IPS DF 6.9 (cell line): ENCODE data around the gene ZNF398.

ENCODE experiments used
- DNase-seq: peaks from one replicate; pipeline ENCODE4 v3.0.0-alpha.2; 2013; ENCODE audit warnings: low read depth, low spot score
- H3K27ac ChIP-seq: one replicate; pipeline ENCODE4 v1.5.1; 2013; ENCODE audit warnings: low read length, control low read depth
- H3K27me3 ChIP-seq: 2 replicates; pipeline ENCODE4 v1.6.1; 2013; ENCODE audit warnings: mild to moderate bottlenecking, low read length; ENCODE audit not compliant: control insufficient read depth, insufficient read depth
- H3K36me3 ChIP-seq: 2 replicates; pipeline ENCODE4 v1.6.1; 2013; ENCODE audit warnings: low read length; ENCODE audit not compliant: control insufficient read depth, insufficient read depth
- H3K4me1 ChIP-seq: 2 replicates; pipeline ENCODE4 v1.6.1; 2013; ENCODE audit warnings: low read length; ENCODE audit not compliant: control insufficient read depth, insufficient read depth
- H3K4me3 ChIP-seq: 2 replicates; pipeline ENCODE4 v1.5.1; 2013; ENCODE audit warnings: mild to moderate bottlenecking, low read length
- H3K9me3 ChIP-seq: 2 replicates; pipeline ENCODE4 v1.6.1; 2013; ENCODE audit warnings: low read length, inconsistent platforms; ENCODE audit not compliant: control insufficient read depth, insufficient read depth
- WGBS: extraction: QIAGEN DNeasy Blood & Tissue Kit; methylation state at CpG from one replicate; pipeline ENCODE4 v1.1.7; 2013; ENCODE audit warnings: mixed read lengths, missing lambda C conversion rate; ENCODE audit not compliant: insufficient read length, insufficient coverage; 5-methylcytosine and 5-hydroxymethylcytosine counted together

The ZNF398 gene

GRCh38 chr7:149210551-149210950, 63.3 kb downstream of the ZNF398 start:
- peaks cover 43% of the 10 kb centered on the region for H3K36me3 ChIP-seq
- peaks cover 2% of the 10 kb centered on the region; the same call in 1 of the 2 replicates for H3K4me1 ChIP-seq
- no peak overlapping the region for H3K27ac ChIP-seq
- no peak for DNase-seq
- H3K9me3 ChIP-seq = no peaks in the 10 kb centered on the region
- WGBS = no CpG with 5 or more reads among the region's 11 CpGs
- H3K4me3 ChIP-seq = no peak overlapping the region
- H3K27me3 ChIP-seq = no peaks in the 10 kb centered on the region

GRCh38 chr7:149214020-149214720, 66.9 kb downstream of the ZNF398 start:
- no peak overlapping the region for H3K27ac ChIP-seq
- no peaks in the 10 kb centered on the region for H3K4me1 ChIP-seq
- no peak for DNase-seq
- H3K9me3 ChIP-seq = no peaks in the 10 kb centered on the region
- no CpG with 5 or more reads among the region's 7 CpGs for WGBS
- H3K4me3 ChIP-seq = no peak overlapping the region
- peaks cover 39% of the 10 kb centered on the region for H3K36me3 ChIP-seq
- no peaks in the 10 kb centered on the region for H3K27me3 ChIP-seq

DNA sequence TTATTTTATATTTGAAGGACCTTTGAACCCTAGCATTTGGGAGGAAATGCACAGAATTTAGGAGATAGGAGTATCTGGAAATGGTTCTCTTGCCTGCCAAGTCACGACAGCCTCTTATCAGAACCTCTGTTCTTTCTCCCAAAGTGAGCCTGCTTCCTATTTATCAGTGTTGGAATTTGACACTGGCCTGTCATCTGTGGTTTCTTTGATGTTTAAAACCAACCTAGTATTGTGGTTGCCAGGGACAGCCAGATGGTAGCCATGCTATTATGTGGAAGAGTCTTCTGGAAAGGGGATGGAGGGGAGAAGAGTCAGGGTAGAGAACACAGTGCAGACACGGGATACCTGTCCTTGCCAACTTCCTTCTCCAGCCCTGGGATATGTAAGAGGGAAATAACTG, 69.1 kb downstream of the ZNF398 start:
- Histone ChIP-seq H3K9me3 (no peaks in the 10 kb centered on the region), H3K36me3 (peaks cover 30% of the 10 kb centered on the region; the same call in 1 of the 2 replicates), H3K4me3 (no peak overlapping the region), H3K27me3 (no peaks in the 10 kb centered on the region), H3K27ac (no peak overlapping the region), H3K4me1 (no peaks in the 10 kb centered on the region)
- no peak for DNase-seq
- no CpG with 5 or more reads among the region's 2 CpGs for WGBS

GRCh38 chr7:149217570-149217969, 70.3 kb downstream of the ZNF398 start:
- no peak overlapping the region for H3K27ac ChIP-seq

DNA sequence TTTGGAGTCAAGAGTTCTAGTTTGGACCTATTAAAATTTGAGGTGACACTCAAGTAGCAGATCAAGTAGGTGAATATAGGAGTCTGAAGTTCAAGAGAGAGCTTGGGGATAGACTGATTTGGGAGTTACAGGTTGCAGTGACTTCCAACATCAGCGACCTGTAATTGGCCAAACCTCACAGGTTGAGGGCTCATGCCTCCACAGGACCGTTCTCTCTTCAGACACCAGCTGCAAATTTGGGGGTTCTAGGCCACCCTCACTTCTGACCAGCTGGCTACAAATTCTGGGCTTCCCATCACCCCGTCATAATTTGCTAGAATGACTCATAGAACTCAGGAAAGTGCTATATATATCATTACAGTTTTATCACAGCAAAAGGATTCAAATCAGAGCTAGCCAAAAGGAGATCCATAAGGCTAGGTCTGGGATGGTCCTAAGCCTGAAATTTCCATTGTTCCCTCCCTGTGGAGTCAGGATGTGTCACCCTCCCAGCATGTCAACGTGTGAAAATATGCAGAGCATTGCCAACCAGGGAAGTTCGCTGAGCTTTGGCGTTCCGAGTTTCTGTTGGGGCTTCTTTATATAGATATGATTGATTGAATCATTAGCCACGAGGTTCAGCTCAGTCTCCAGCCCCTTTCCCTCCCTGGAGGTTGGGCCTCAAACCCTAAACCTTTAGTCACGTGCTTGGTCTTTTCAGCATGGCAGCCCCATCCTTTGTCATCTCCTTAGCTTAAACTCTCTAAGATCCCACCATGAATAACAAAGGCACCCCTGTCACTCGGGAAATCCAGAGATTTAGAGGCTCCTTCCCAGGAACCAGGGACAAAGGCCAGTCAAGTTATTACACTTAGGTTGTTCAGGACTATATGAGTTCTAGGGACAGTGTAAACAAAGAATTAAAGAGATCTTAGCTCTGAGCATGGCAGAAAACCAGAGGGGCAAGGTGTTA, 71.5 kb downstream of the ZNF398 start:
- Histone ChIP-seq H3K27ac (no peak overlapping the region), H3K36me3 (peaks cover 21% of the 10 kb centered on the region; the same call in 1 of the 2 replicates), H3K4me3 (no peak overlapping the region), H3K9me3 (no peaks in the 10 kb centered on the region), H3K4me1 (no peaks in the 10 kb centered on the region), H3K27me3 (no peaks in the 10 kb centered on the region)
- no peak for DNase-seq
- WGBS = no CpG with 5 or more reads among the region's 10 CpGs

More at GRCh38 chr7:149217570-149217969, 70.3 kb downstream of the ZNF398 start:
- H3K4me3 ChIP-seq = no peak overlapping the region
- H3K36me3 ChIP-seq = peaks cover 27% of the 10 kb centered on the region; the same call in 1 of the 2 replicates
- WGBS = no CpG with 5 or more reads among the region's 6 CpGs
- no peak for DNase-seq
- H3K27me3 ChIP-seq = no peaks in the 10 kb centered on the region
- H3K9me3 ChIP-seq = no peaks in the 10 kb centered on the region
- no peaks in the 10 kb centered on the region for H3K4me1 ChIP-seq

- Histone ChIP-seq H3K27me3 (no peaks in the 10 kb centered on the region), H3K4me3 (no peak overlapping the region), H3K9me3 (no peaks in the 10 kb centered on the region), H3K27ac (no peak overlapping the region), H3K4me1 (no peaks in the 10 kb centered on the region), H3K36me3 (peaks cover 20% of the 10 kb centered on the region)
- no peak for DNase-seq
- WGBS = no CpG with 5 or more reads among the region's 6 CpGs
These were observed 73.3 kb downstream of the ZNF398 start for GRCh38 chr7:149220534-149220933.

DNA sequence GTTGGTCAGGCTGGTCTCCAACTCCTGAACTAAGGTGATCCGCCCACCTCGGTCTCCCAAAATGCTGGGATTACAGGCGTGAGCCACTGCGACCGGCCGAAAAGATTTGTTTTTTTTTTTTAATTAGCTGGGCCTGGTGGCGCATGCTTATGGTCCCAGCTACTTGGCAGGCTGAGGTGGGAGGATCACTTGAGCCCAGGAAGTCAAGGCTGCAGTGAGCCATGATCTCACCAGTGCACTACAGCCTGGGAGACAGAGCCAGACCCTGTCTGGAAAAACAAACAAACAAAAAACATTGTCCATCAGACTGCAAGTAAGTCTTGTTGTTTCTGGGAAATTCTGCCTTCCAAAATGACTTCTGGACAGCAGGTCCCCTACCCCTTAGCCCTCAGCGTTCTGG, 75.9 kb downstream of the ZNF398 start:
- H3K27me3 ChIP-seq = no peaks in the 10 kb centered on the region
- peaks cover 14% of the 10 kb centered on the region for H3K36me3 ChIP-seq
- no CpG with 5 or more reads among the region's 8 CpGs for WGBS
- no peaks in the 10 kb centered on the region for H3K9me3 ChIP-seq
- DNase-seq = no peak
- H3K27ac ChIP-seq = no peak overlapping the region
- H3K4me3 ChIP-seq = no peak overlapping the region
- H3K4me1 ChIP-seq = no peaks in the 10 kb centered on the region

- WGBS = no CpG with 5 or more reads among the region's 39 CpGs
- DNase-seq = no peak
- H3K27me3 ChIP-seq = no peaks in the 10 kb centered on the region
- no peak overlapping the region for H3K4me3 ChIP-seq
- H3K9me3 ChIP-seq = no peaks in the 10 kb centered on the region
- no peaks in the 10 kb centered on the region for H3K4me1 ChIP-seq
- H3K27ac ChIP-seq = no peak overlapping the region
- peaks cover 14% of the 10 kb centered on the region for H3K36me3 ChIP-seq
These were observed 76.5 kb downstream of the ZNF398 start for GRCh38 chr7:149223761-149224160.

GRCh38 chr7:149224352-149224751, 77.1 kb downstream of the ZNF398 start:
- Histone ChIP-seq H3K36me3 (peaks cover 12% of the 10 kb centered on the region), H3K27ac (no peak overlapping the region), H3K9me3 (no peaks in the 10 kb centered on the region), H3K4me1 (no peaks in the 10 kb centered on the region), H3K27me3 (no peaks in the 10 kb centered on the region), H3K4me3 (no peak overlapping the region)
- no peak for DNase-seq
- no CpG with 5 or more reads among the region's 37 CpGs for whole genome bisulfite sequencing

DNA sequence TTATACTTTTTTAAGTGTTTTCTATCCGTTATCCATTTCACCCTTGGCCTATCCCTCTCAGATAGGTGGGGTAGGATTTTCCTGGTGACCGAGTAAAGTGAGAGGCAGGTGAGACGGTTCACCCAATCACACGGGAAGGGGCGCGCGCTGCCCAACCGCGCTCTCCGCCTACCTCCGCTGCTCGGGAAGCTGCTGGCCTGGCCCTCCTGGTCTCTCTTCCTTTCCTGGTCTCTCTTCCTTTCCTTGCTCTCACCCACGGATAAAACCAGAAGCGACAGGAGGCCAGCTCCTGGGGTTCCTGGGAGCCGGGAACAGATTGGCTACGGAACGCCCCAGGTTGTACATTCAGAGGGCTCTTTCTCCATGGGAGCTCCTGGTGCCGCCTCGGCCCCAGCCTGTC, 77.9 kb downstream of the ZNF398 start:
- Histone ChIP-seq H3K36me3 (peaks cover 12% of the 10 kb centered on the region), H3K27me3 (no peaks in the 10 kb centered on the region), H3K4me1 (no peaks in the 10 kb centered on the region), H3K4me3 (no peak overlapping the region), H3K27ac (no peak overlapping the region), H3K9me3 (no peaks in the 10 kb centered on the region)
- WGBS = no CpG with 5 or more reads among the region's 19 CpGs
- DNase-seq = no peak
